Gastroesophageal sphincter (tissue), 4 donors: Measurements from ENCODE around the gene BCCIP. TPM values are rescaled to one million over a fixed set of nuclear protein-coding genes. Genes with fewer than 3 reads are reported as not detected.

Experiments
- ATAC-seq: fragments of 150-250 bp; one replicate; pipeline ENCODE4 v1.9.1; 2016; ENCODE audit warnings: mild to moderate bottlenecking, moderate library complexity
- H3K27ac ChIP-seq, 4 donors: fragments of 200-600 bp; sonication (generic) in 3 of 4; 1 replicate in 3 of 4; 2 replicates in 1 of 4; pipeline ENCODE4 v1.5.1; 2016 to 2019
- H3K27me3 ChIP-seq: fragments of 200-600 bp; sonication (generic); one replicate; pipeline ENCODE4 v1.5.1; 2019
- H3K36me3 ChIP-seq, 2 donors: fragments of 200-600 bp; sonication (generic); one replicate each; pipeline ENCODE4 v1.5.1; 2019; ENCODE audit warnings: control low read depth in 1 of 2
- H3K4me1 ChIP-seq, 3 donors: fragments of 200-600 bp; sonication (generic); 1 replicate in 2 of 3; 2 replicates in 1 of 3; pipeline ENCODE4 v1.5.1; 2016 to 2019; ENCODE audit warnings: control low read depth in 2 of 3
- H3K4me3 ChIP-seq, 2 donors: fragments of 200-600 bp; sonication (generic); one replicate each; pipeline ENCODE4 v1.5.1; 2019; ENCODE audit warnings: mild to moderate bottlenecking in 1 of 2, moderate library complexity in 1 of 2
- H3K9me3 ChIP-seq, 3 donors: fragments of 200-600 bp; sonication (generic); one replicate each; pipeline ENCODE4 v1.5.1; 2017 to 2019; ENCODE audit warnings: control low read depth in 2 of 3
- CTCF ChIP-seq, 4 experiments: fragments of 200-600 bp in 2 of 4; fragments of 450-650 bp in 2 of 4; sonication (generic) in 1 of 4; IDR thresholded peaks; one replicate each; pipeline ENCODE4 v1.5.1; 2017 to 2019; ENCODE audit warnings: antibody characterized with exemption in 4 of 4, mild to moderate bottlenecking in 2 of 4, moderate library complexity in 2 of 4
- EP300 ChIP-seq: sonication (generic); formaldehyde crosslinking; IDR thresholded peaks from one replicate; pipeline ENCODE4 v1.6.1; 2017; ENCODE audit warnings: antibody characterized with exemption, mild to moderate bottlenecking
- POLR2A ChIP-seq, 2 donors: fragments of 450-650 bp; IDR thresholded peaks; one replicate each; pipeline ENCODE4 v1.6.1; 2017; ENCODE audit warnings: antibody characterized with exemption in 2 of 2, mild to moderate bottlenecking in 2 of 2, moderate library complexity in 1 of 2
- POLR2AphosphoS5 ChIP-seq: sonication (generic); formaldehyde crosslinking; IDR thresholded peaks from one replicate; pipeline ENCODE4 v1.6.1; 2017; ENCODE audit warnings: antibody characterized with exemption
- WGBS, 2 donors: methylation state at CpG; one replicate each; pipeline ENCODE4 v1.1.5; 2018; ENCODE audit warnings: low coverage in 1 of 2; 5-methylcytosine and 5-hydroxymethylcytosine counted together
- total RNA-seq, 4 donors: library from RNA; depleted of rRNA; stranded (reverse); fragments of >200 nt; gene quantifications; one replicate each; pipeline ENCODE4 v1.1.0, GENCODE V29; 2016

BCCIP gene
- total RNA-seq, 4 donors from 2014 or later, result 38.6 to 59.2 (median 50.3) TPM

DNA sequence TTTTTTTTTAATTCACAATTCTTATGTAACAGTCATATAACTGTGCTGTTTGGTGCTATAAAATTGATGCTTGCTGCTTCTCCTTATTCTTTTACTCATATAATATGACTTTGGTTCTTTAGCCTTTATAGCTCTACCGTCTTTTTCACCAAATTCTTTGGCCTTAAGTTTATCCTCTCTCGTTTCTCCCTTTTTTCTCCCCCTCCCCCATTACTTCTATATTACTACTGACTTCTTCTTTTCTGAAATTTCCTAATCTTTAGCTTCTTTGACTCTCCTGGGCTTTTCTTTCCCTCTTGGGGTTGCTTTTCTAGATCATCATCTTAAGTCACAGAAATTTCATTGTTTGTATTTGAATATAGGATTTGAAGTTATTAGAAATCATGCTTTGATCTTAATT, 3.8 kb downstream of the BCCIP start:
- H3K27ac ChIP-seq, result no peak overlapping the region
- H3K27me3 ChIP-seq, result no peaks in the 10 kb centered on the region
- TF ChIP-seq POLR2AphosphoS5 (no peak), EP300 (no peak), CTCF (IDR thresholded peaks at IDR 0.05) (no peak), POLR2A (IDR thresholded peaks at IDR 0.05) (no peak)
- H3K4me1 ChIP-seq, result peaks cover 0 to 31% (median 19%) of the 10 kb centered on the region in 3 donors
- WGBS, 2 donors, result 81 to 86% methylated on average over 2 of the region's 2 CpGs
- no peak overlapping the region for H3K4me3 ChIP-seq
- no peak for ATAC-seq
- peaks cover 3 to 62% of the 10 kb centered on the region in 2 donors for H3K36me3 ChIP-seq
- H3K9me3 ChIP-seq, result no peaks in the 10 kb centered on the region

DNA sequence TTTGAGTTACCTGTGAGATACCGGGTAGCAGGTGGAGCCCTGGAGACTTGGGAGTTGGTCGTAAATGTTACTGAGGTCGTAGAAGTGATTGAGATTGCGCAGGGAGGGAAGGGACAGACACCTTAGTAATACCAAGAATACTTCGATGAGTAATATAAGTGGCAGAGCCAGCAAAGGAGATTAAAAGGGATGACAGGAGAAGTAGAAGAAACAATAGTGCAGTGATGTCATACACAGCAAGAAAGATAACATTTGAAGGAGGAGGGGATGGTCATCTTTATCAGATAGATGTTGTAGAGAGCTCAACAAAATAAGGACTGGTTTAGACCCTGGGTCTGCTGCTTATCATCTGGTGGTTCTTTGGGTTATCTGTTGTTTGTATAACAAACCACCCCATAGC, 5.0 kb downstream of the BCCIP start:
- Histone ChIP-seq H3K36me3 (peaks cover 4 to 73% of the 10 kb centered on the region in 2 donors), H3K9me3 (no peaks in the 10 kb centered on the region), H3K27ac (no peak overlapping the region), H3K4me3 (no peak overlapping the region), H3K27me3 (no peaks in the 10 kb centered on the region), H3K4me1 (peaks cover 0 to 26% (median 15%) of the 10 kb centered on the region in 3 donors)
- WGBS, 2 donors, result 83 to 87% methylated on average over 3 to 5 of the region's 5 CpGs
- TF ChIP-seq EP300, result no peak
- TF ChIP-seq CTCF (IDR thresholded peaks at IDR 0.05), result no peak
- no peak for TF ChIP-seq POLR2A (IDR thresholded peaks at IDR 0.05)
- TF ChIP-seq POLR2AphosphoS5, result no peak
- ATAC-seq, result no peak

DNA sequence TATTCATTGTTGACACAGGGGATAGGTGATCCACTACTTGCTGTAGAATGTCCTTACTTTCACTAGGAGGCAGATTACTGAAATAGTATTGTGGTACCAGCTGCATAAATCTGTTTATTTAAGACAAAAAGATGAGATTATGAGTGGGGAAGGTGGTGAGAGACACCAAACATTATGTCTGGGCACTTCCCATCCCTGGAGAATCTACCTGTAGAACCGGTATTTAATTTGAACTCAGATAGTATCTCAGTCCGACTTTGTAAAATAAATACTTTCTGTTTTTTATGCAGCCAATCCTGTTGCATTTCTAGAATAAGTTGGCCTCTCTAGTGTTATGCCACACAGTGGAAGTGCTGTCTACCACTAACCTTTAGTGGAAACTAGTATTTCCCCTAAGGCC, 13.4 kb downstream of the BCCIP start:
- WGBS, 2 donors, result 58 to 86% methylated on average over 2 of the region's 2 CpGs
- TF ChIP-seq EP300 (no peak), POLR2AphosphoS5 (no peak), CTCF (IDR thresholded peaks at IDR 0.05) (no peak), POLR2A (IDR thresholded peaks at IDR 0.05) (no peak)
- Histone ChIP-seq H3K27me3 (no peaks in the 10 kb centered on the region), H3K4me1 (no peaks in the 10 kb centered on the region), H3K4me3 (no peak overlapping the region), H3K36me3 (peaks cover 6 to 100% of the 10 kb centered on the region in 2 donors), H3K9me3 (no peaks in the 10 kb centered on the region), H3K27ac (no peak overlapping the region)
- ATAC-seq, result no peak

DNA sequence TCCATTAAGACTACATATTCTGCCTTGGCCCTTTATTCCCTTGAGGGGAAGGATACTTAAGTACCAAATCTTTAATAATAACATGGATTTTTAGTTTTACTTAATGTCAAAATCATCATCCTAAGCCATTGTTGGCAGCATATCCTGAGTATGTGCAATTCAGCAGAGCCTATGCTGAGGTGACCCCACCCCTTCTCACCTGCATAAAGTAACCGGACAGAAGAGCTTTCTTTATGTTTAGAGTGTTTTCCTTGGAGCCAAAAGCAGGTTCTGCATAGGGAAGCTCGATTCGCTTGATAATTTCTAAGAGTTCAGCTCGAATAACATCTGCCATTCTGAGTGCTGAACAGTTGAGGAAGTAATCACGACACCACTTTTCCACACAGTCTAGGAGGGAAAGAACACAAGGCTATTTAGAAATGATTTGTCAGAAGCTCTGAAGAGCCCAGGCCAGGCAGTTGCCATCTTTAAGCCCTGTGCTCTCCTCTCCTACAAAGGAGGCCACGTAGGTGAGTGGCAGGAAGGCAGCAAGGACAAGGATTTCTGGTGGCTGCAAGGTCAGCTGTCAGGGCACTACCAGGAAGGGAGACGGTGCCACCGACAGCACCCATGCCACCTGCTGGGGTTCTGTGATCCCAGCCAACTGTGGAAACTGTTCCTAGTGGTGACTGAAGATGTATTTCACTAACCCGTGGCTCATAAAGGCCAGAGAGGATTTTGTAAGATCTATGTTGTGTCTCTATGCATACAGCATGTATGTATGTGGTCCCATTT, 15.6 kb downstream of the BCCIP start:
- Histone ChIP-seq H3K9me3 (no peaks in the 10 kb centered on the region), H3K27me3 (no peaks in the 10 kb centered on the region), H3K27ac (no peak overlapping the region), H3K4me1 (peaks cover 0 to 4% (median 0%) of the 10 kb centered on the region in 3 donors), H3K36me3 (peaks cover 0 to 96% of the 10 kb centered on the region in 2 donors), H3K4me3 (no peak overlapping the region)
- TF ChIP-seq POLR2AphosphoS5 (no peak), EP300 (no peak), CTCF (IDR thresholded peaks at IDR 0.05) (no peak), POLR2A (IDR thresholded peaks at IDR 0.05) (no peak)
- WGBS, 2 donors, result 86 to 87% methylated on average over 7 to 9 of the region's 9 CpGs
- ATAC-seq, result no peak

DNA sequence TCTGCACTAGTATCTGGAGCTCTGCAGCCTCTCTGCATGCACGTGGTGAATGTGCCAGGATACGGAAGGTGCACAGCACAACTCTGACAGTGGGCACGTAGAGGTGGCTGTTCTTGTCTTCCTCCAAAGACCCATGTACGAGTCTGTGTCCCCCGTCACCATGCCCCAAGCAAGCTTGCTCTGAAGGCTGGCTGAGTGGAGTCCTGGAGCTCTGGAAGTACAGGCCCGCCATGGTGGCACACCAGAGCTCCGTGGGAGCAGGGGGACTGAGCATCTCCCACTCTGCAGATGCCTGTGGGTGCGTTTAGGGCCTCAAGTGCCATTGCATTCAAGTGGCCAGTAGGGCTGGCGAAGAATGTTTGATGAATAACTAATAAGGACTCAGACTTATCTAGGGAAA, 17.1 kb downstream of the BCCIP start:
- Histone ChIP-seq H3K27ac (no peak overlapping the region), H3K9me3 (no peaks in the 10 kb centered on the region), H3K36me3 (peaks cover 0 to 88% of the 10 kb centered on the region in 2 donors), H3K27me3 (no peaks in the 10 kb centered on the region), H3K4me1 (peaks cover 0 to 11% (median 0%) of the 10 kb centered on the region in 3 donors), H3K4me3 (no peak overlapping the region)
- TF ChIP-seq EP300 (no peak), POLR2AphosphoS5 (no peak), CTCF (IDR thresholded peaks at IDR 0.05) (no peak), POLR2A (IDR thresholded peaks at IDR 0.05) (no peak)
- 100% methylated on average over 1 of the region's 9 CpGs; no CpG with 5 or more reads in 1 of the 2 donors for WGBS, 2 donors
- no peak for ATAC-seq
